22Rv1 (cell line): ENCODE measurements around the gene EIF2S3.

Experiments
- ZFX ChIP-seq: fragments of 450-650 bp; IDR thresholded peaks from 2 replicates; pipeline ENCODE4 v1.6.1; 2017; ENCODE audit warnings: antibody characterized with exemption, borderline replicate concordance
- TF ChIP-seq, protein P1 (sequence below): fragments of 450-650 bp; IDR thresholded peaks from 2 replicates; pipeline ENCODE4 v1.5.1; 2017; ENCODE audit warnings: mild to moderate bottlenecking

DNA sequence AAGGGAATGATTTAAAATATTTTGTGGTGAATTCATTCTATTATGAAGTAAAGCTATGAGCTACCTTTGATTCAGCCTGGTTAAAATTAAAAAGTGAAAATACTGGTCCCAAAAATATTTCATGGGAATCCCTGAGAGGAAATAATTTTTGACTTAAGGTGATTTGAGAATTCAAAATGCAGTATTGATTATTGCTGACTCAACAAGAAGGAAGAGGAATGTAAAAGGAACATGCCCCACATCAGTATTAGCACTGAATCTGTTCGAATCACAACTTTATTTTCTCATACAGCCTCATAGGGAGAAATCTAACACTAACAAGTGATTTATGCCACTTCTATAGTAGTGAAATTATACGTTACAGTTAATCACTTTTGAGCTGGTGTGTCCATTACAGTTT lies 27.7 kb downstream of the EIF2S3 start:
- TF ChIP-seq, protein P1, sequence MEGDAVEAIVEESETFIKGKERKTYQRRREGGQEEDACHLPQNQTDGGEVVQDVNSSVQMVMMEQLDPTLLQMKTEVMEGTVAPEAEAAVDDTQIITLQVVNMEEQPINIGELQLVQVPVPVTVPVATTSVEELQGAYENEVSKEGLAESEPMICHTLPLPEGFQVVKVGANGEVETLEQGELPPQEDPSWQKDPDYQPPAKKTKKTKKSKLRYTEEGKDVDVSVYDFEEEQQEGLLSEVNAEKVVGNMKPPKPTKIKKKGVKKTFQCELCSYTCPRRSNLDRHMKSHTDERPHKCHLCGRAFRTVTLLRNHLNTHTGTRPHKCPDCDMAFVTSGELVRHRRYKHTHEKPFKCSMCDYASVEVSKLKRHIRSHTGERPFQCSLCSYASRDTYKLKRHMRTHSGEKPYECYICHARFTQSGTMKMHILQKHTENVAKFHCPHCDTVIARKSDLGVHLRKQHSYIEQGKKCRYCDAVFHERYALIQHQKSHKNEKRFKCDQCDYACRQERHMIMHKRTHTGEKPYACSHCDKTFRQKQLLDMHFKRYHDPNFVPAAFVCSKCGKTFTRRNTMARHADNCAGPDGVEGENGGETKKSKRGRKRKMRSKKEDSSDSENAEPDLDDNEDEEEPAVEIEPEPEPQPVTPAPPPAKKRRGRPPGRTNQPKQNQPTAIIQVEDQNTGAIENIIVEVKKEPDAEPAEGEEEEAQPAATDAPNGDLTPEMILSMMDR = no peak
- no peak for TF ChIP-seq ZFX
